ENCODE data around the gene CCDC73.
A peak's percentile ranks its signal among the peaks of the same experiment; 100 is the strongest.
"Not testable (repeated sequence)": the region's sequence is repeated elsewhere in the genome, so short reads cannot be mapped to it uniquely, and the experiment has no call there.

CCDC73 gene

GRCh38 chr11:32794439-32794838 is at the start of gene CCDC73:
Gene CCDC73 (minus strand): TSS chr11:32794662. CDS start chr11:32760243, 34,419 bp downstream.
- DNase-seq: no peak

GRCh38 chr11:32843544-32843943 is 49.1 kb upstream of the CCDC73 start:
- no peak for DNase-seq

- peak in 1 of 2 experiments; percentile 18 for DNase-seq
These were observed 46.1 kb upstream of the CCDC73 start for GRCh38 chr11:32840587-32840986.

- DNase-seq: no peak
These were observed 44.8 kb upstream of the CCDC73 start for GRCh38 chr11:32839308-32839707.

- no peak for DNase-seq
These were observed 44.2 kb upstream of the CCDC73 start for GRCh38 chr11:32838505-32839274.

GRCh38 chr11:32836946-32837345 is 42.5 kb upstream of the CCDC73 start:
- DNase-seq: no peak

GRCh38 chr11:32833921-32834320 is 39.5 kb upstream of the CCDC73 start:
- no peak for DNase-seq

GRCh38 chr11:32831221-32831620 is 36.8 kb upstream of the CCDC73 start:
- DNase-seq: no peak

- no peak for DNase-seq
These were observed 36.3 kb upstream of the CCDC73 start for GRCh38 chr11:32830796-32831195.

- DNase-seq: no peak
These were observed 35.9 kb upstream of the CCDC73 start for GRCh38 chr11:32830413-32830738.

GRCh38 chr11:32829680-32830412 is 35.4 kb upstream of the CCDC73 start, which contains the start of gene PRRG4:
Gene PRRG4 (plus strand): TSS chr11:32829927. CDS start chr11:32830530, 603 bp downstream.
- DNase-seq: peak in 1 of 2 experiments; percentile 48

- DNase-seq: no peak
These were observed 34.8 kb upstream of the CCDC73 start for GRCh38 chr11:32829157-32829679.

- no peak for DNase-seq
These were observed 32.8 kb upstream of the CCDC73 start for GRCh38 chr11:32827276-32827675.

GRCh38 chr11:32826113-32826512 is 31.7 kb upstream of the CCDC73 start:
- DNase-seq: no peak

- not testable (repeated sequence) for DNase-seq
These were observed 29.2 kb upstream of the CCDC73 start for GRCh38 chr11:32823617-32824016.

- no peak for DNase-seq
These were observed 27.6 kb upstream of the CCDC73 start for GRCh38 chr11:32821917-32822560.

- no peak for DNase-seq
These were observed 27.1 kb upstream of the CCDC73 start for GRCh38 chr11:32821517-32821916.

- no peak for DNase-seq
These were observed 26.0 kb upstream of the CCDC73 start for GRCh38 chr11:32820497-32820896.

GRCh38 chr11:32819187-32819586 is 24.7 kb upstream of the CCDC73 start:
- DNase-seq: no peak

GRCh38 chr11:32817852-32818183 is 23.4 kb upstream of the CCDC73 start:
- no peak for DNase-seq

- no peak for DNase-seq
These were observed 22.9 kb upstream of the CCDC73 start for GRCh38 chr11:32817181-32817851.

GRCh38 chr11:32809313-32809712 is 14.9 kb upstream of the CCDC73 start:
- DNase-seq: peak; percentile 29 to 65

- DNase-seq: no peak
These were observed 2.0 kb upstream of the CCDC73 start for GRCh38 chr11:32796425-32796824.

All from NCI-H1930 (cell line).